Progenitor cell of endocrine pancreas (in vitro differentiated cells): ENCODE data around the gene KLF15. TPM values are rescaled to one million over a fixed set of nuclear protein-coding genes. Genes with fewer than 3 reads are reported as not detected.

Source experiments
- DNase-seq: peaks from one replicate; pipeline ENCODE4 v3.0.0; 2021; ENCODE audit warnings: low spot score; ENCODE audit not compliant: unreplicated experiment
- H3K27ac Mint-ChIP-seq: 2 replicates; pipeline ENCODE4 v1.8.0; 2021; ENCODE audit warnings: mild to moderate bottlenecking, moderate library complexity, mixed read lengths
- H3K27me3 Mint-ChIP-seq: 2 replicates; pipeline ENCODE4 v1.8.0; 2021; ENCODE audit warnings: mixed read lengths
- H3K36me3 Mint-ChIP-seq: 2 replicates; pipeline ENCODE4 v1.8.0; 2022; ENCODE audit warnings: mixed read lengths; ENCODE audit not compliant: insufficient read depth
- H3K4me1 Mint-ChIP-seq: 2 replicates; pipeline ENCODE4 v1.8.0; 2021; ENCODE audit warnings: low read depth, mixed read lengths
- H3K4me3 Mint-ChIP-seq: 2 replicates; pipeline ENCODE4 v1.8.0; 2021; ENCODE audit warnings: low read depth, mild to moderate bottlenecking, moderate library complexity, mixed read lengths
- H3K9me3 Mint-ChIP-seq: 2 replicates; pipeline ENCODE4 v1.8.0; 2021; ENCODE audit warnings: low read depth, mixed read lengths
- CTCF ChIP-seq: fragments of 200-600 bp; sonication (generic); IDR thresholded peaks from one replicate; pipeline ENCODE4 v1.5.0; 2021; ENCODE audit warnings: antibody characterized with exemption, mild to moderate bottlenecking; ENCODE audit not compliant: unreplicated experiment
- total RNA-seq: library from RNA; stranded (reverse); gene quantifications from 2 replicates; pipeline ENCODE4 v1.2.1, GENCODE V29; 2021

The KLF15 gene
- total RNA-seq, 1 donor from 2014 or later, result 17.7 TPM

- no peak for TF ChIP-seq CTCF
- Mint-ChIP-seq H3K27ac (no peak overlapping the region), H3K36me3 (no peaks in the 10 kb centered on the region), H3K9me3 (no peaks in the 10 kb centered on the region), H3K4me3 (no peak overlapping the region), H3K27me3 (peaks cover 9% of the 10 kb centered on the region), H3K4me1 (no peaks in the 10 kb centered on the region)
- no peak for DNase-seq
Measured at GRCh38 chr3:126371096-126371705, 14.0 kb upstream of the KLF15 start.

GRCh38 chr3:126370606-126371005, 13.4 kb upstream of the KLF15 start:
- no peak for TF ChIP-seq CTCF
- Mint-ChIP-seq H3K36me3 (no peaks in the 10 kb centered on the region), H3K27me3 (peaks cover 9% of the 10 kb centered on the region), H3K27ac (no peak overlapping the region), H3K9me3 (no peaks in the 10 kb centered on the region), H3K4me1 (no peaks in the 10 kb centered on the region), H3K4me3 (no peak overlapping the region)
- DNase-seq, result no peak

- TF ChIP-seq CTCF, result no peak
- H3K27me3 Mint-ChIP-seq, result peaks cover 9% of the 10 kb centered on the region
- no peaks in the 10 kb centered on the region for H3K36me3 Mint-ChIP-seq
- no peaks in the 10 kb centered on the region for H3K9me3 Mint-ChIP-seq
- DNase-seq, result no peak
- no peak overlapping the region for H3K27ac Mint-ChIP-seq
- H3K4me3 Mint-ChIP-seq, result no peak overlapping the region
- no peaks in the 10 kb centered on the region for H3K4me1 Mint-ChIP-seq
Measured at GRCh38 chr3:126370055-126370454, 12.8 kb upstream of the KLF15 start.

- no peaks in the 10 kb centered on the region for H3K36me3 Mint-ChIP-seq
- H3K9me3 Mint-ChIP-seq, result no peaks in the 10 kb centered on the region
- H3K27ac Mint-ChIP-seq, result no peak overlapping the region
- no peak for DNase-seq
- TF ChIP-seq CTCF, result no peak
- H3K27me3 Mint-ChIP-seq, result peaks cover 7% of the 10 kb centered on the region
- no peaks in the 10 kb centered on the region for H3K4me1 Mint-ChIP-seq
- no peak overlapping the region for H3K4me3 Mint-ChIP-seq
Measured at GRCh38 chr3:126369490-126369889, 12.3 kb upstream of the KLF15 start.

GRCh38 chr3:126367316-126367805, 10.2 kb upstream of the KLF15 start:
- no peak for DNase-seq
- no peak for TF ChIP-seq CTCF
- no peaks in the 10 kb centered on the region for H3K9me3 Mint-ChIP-seq
- no peak overlapping the region for H3K27ac Mint-ChIP-seq
- H3K27me3 Mint-ChIP-seq, result peaks cover 10% of the 10 kb centered on the region
- H3K4me1 Mint-ChIP-seq, result no peaks in the 10 kb centered on the region
- no peak overlapping the region for H3K4me3 Mint-ChIP-seq
- no peaks in the 10 kb centered on the region for H3K36me3 Mint-ChIP-seq
